K562 (cell line): Measurements from ENCODE around the gene WNT7A. TPM values are rescaled to one million over a fixed set of nuclear protein-coding genes. Genes with fewer than 3 reads are reported as not detected.

Source experiments
- ARID1B ChIP-seq: fragments of 450-650 bp; IDR thresholded peaks from 2 replicates; pipeline ENCODE4 v1.6.1; 2016; ENCODE audit warnings: antibody characterized with exemption, mild to moderate bottlenecking, inconsistent platforms
- BCLAF1 ChIP-seq, 2 experiments: fragments of 450-650 bp in 1 of 2; IDR thresholded peaks; 2 replicates each; pipeline ENCODE4 v1.6.1; 2011 to 2017; ENCODE audit warnings: low read depth in 2 of 2, antibody characterized with exemption in 1 of 2, borderline replicate concordance in 1 of 2, low read length in 1 of 2, mild to moderate bottlenecking in 1 of 2, mixed read lengths in 1 of 2; ENCODE audit not compliant: control insufficient read depth in 1 of 2
- CEBPG ChIP-seq, 3 experiments: fragments of 200-800 bp in 1 of 3; sonication (Bioruptor generic) in 1 of 3; sonication (generic) in 1 of 3; formaldehyde crosslinking in 1 of 3; IDR thresholded peaks in 2 of 3; conservative IDR thresholded peaks in 1 of 3; 2 replicates each; pipeline versions ENCODE4 v1.6.1 to v1.8.0; 2016 to 2022; ENCODE audit warnings: missing compliant biosample characterization in 2 of 3, missing genetic modification characterization in 2 of 3, mild to moderate bottlenecking in 1 of 3, missing genetic modification reagents in 1 of 3
- CREM ChIP-seq: IDR thresholded peaks from 2 replicates; pipeline ENCODE4 v1.6.1; 2014; ENCODE audit warnings: antibody characterized with exemption, low read depth
- EGR1 ChIP-seq: fragments of 450-650 bp; conservative IDR thresholded peaks from 2 replicates; pipeline ENCODE4 v1.6.1; 2017; ENCODE audit warnings: mild to moderate bottlenecking
- HBP1 ChIP-seq: fragments of 450-650 bp; formaldehyde crosslinking; IDR thresholded peaks from 2 replicates; pipeline ENCODE4 v1.4.0; 2022; ENCODE audit warnings: missing genetic modification characterization
- HEY1 ChIP-seq: fragments of 250-450 bp; sonication (Bioruptor Pico); IDR thresholded peaks from 2 replicates; pipeline ENCODE4 v1.5.0; 2020; ENCODE audit warnings: mild to moderate bottlenecking, moderate library complexity, borderline replicate concordance
- MTF1 ChIP-seq: fragments of 250-450 bp; sonication (Bioruptor Pico); IDR thresholded peaks from 2 replicates; pipeline ENCODE4 v1.9.0; 2021; ENCODE audit warnings: moderate library complexity, mild to moderate bottlenecking, inconsistent platforms, borderline replicate concordance
- NFIX ChIP-seq: fragments of 250-450 bp; sonication (Bioruptor Pico); IDR thresholded peaks from 2 replicates; pipeline ENCODE4 v1.4.0; 2020; ENCODE audit warnings: low read depth, mild to moderate bottlenecking, moderate library complexity
- RNF2 ChIP-seq: sonication (generic); IDR thresholded peaks from 2 replicates; pipeline ENCODE4 v1.6.1; 2016
- SAFB ChIP-seq: fragments of 200-400 bp; formaldehyde crosslinking; IDR thresholded peaks from 2 replicates; pipeline ENCODE4 v1.6.1; 2017; ENCODE audit warnings: low read depth, low read length, borderline replicate concordance
- SMARCA4 ChIP-seq: fragments of 450-650 bp; IDR thresholded peaks from 2 replicates; pipeline ENCODE4 v1.6.1; 2016
- SREBF1 ChIP-seq: fragments of 150-350 bp; IDR thresholded peaks from 2 replicates; pipeline ENCODE4 v1.6.1; 2014; ENCODE audit warnings: antibody characterized with exemption, low read depth, low read length, borderline replicate concordance
- TCF15 ChIP-seq: fragments of 250-450 bp; sonication (Bioruptor Pico); IDR thresholded peaks from 2 replicates; pipeline ENCODE4 v1.8.0; 2022; ENCODE audit warnings: moderate library complexity, mild to moderate bottlenecking, inconsistent platforms
- ZFP30 ChIP-seq: fragments of 250-450 bp; sonication (Bioruptor Pico); IDR thresholded peaks from 2 replicates; pipeline ENCODE4 v1.8.0; 2022; ENCODE audit warnings: moderate library complexity, mild to moderate bottlenecking, inconsistent platforms, borderline replicate concordance
- ZMIZ1 ChIP-seq, 2 experiments: fragments of 150-350 bp in 1 of 2; IDR thresholded peaks; 2 replicates each; pipeline ENCODE4 v1.6.1; 2012 to 2016; ENCODE audit warnings: low read depth in 2 of 2, low read length in 2 of 2, mild to moderate bottlenecking in 1 of 2, moderate library complexity in 1 of 2
- ZNF253 ChIP-seq: fragments of 250-450 bp; sonication (Bioruptor Pico); conservative IDR thresholded peaks from 2 replicates; pipeline ENCODE4 v1.6.1; 2021; ENCODE audit warnings: mild to moderate bottlenecking
- ZNF431 ChIP-seq: sonication (generic); formaldehyde crosslinking; IDR thresholded peaks from 2 replicates; pipeline ENCODE4 v1.8.0; 2022; ENCODE audit warnings: mild to moderate bottlenecking, missing genetic modification reagents
- polyA plus RNA-seq, 8 experiments: library from polyadenylated mRNA; depleted of rRNA in 4 of 8; stranded (reverse) in 5 of 8; unstranded in 3 of 8; fragments of >200 nt; fragmentation: Nextera tagmentation in 2 of 8; fragmentation: Illumina TruSeq in 1 of 8; extraction: Ambion mirVana in 2 of 8; extraction: Trizol in 1 of 8; gene quantifications; 2 replicates each; pipeline versions ENCODE4 v1.2.1 to v1.2.3, GENCODE V29; 2011 to 2014; ENCODE audit warnings: inconsistent platforms in 1 of 8, missing spikeins in 1 of 8
- total RNA-seq, 7 experiments: library from RNA; depleted of rRNA in 6 of 7; stranded (reverse); fragments of >200 nt in 6 of 7; fragmentation: Illumina TruSeq in 2 of 7; extraction: Trizol in 2 of 7; gene quantifications; 2 replicates each; pipeline versions ENCODE4 v1.2.1 to v1.2.3, GENCODE V29; 2011 to 2021; ENCODE audit warnings: low replicate concordance in 1 of 7

The WNT7A gene
- total and polyA plus RNA-seq, 9 of the 15 experiments (the other 6 are each of a cell fraction or from before 2014, with no cell fraction given): 0.03 TPM; not detected in 8

GRCh38 chr3:13895155-13896105 lies 15.6 kb upstream of the WNT7A start (continued):
- TF ChIP-seq BCLAF1 (IDR thresholded peaks at IDR 0.05; ENCODE audit: borderline replicate concordance in 1 of 2, control insufficient read depth in 1 of 2, low read depth in 2 of 2, low read length in 1 of 2) (no peak), MTF1 (CRISPR knock-in tag) (no peak), HBP1 (CRISPR knock-in tag) (no peak), ARID1B (no peak), CEBPG (CRISPR knock-in tag; IDR thresholded peaks at IDR 0.05) (0 out of 2 replicates have a peak, but pooled peaks have one; percentile 13), CEBPG (tag; conservative IDR thresholded peaks at IDR 0.05 in 1 of 2, IDR thresholded peaks at IDR 0.05 in 1 of 2) (peak; percentile 51 to 54; a peak in 3 of 4 replicates), ZNF431 (CRISPR knock-in tag) (no peak), ZNF253 (CRISPR knock-in tag) (no peak), SMARCA4 (no peak), ZMIZ1 (IDR thresholded peaks at IDR 0.05; ENCODE audit: low read depth in 2 of 2, low read length in 2 of 2) (0 out of 4 replicates have a peak, but pooled peaks of 1 of the 2 experiments have one; percentile 13), RNF2 (no peak), NFIX (no peak), SREBF1 (no peak), TCF15 (CRISPR knock-in tag) (no peak), CREM (peak; percentile 31), HEY1 (CRISPR knock-in tag) (no peak), ZFP30 (no peak), EGR1 (no peak), SAFB (no peak)
